PC-3 (cell line): ENCODE results near the gene AKR7A2. TPM values are rescaled to one million over a fixed set of nuclear protein-coding genes. Genes with fewer than 3 reads are reported as not detected.
A peak's percentile ranks its signal among the peaks of the same experiment; 100 is the strongest.

Experiments
- ATAC-seq: fragments of 200-7000 bp; cut with Tn5 transposase; 2 replicates; pipeline ENCODE4 v1.9.1; 2020; ENCODE audit warnings: mild to moderate bottlenecking, moderate library complexity
- BruUV-seq: library from RNA; stranded (reverse); fragments of 400-500 nt; replicated peaks from 2 replicates; lab custom pipeline; 2021; lab: Mats Ljungman, UMichigan
- CTCF ChIA-PET: fragments of 300-600 bp; sonication (Branson Sonifier 250); formaldehyde crosslinking; loops from one replicate; lab custom pipeline; 2022; ENCODE audit warnings: antibody characterized with exemption; lab: Charles Lee
- POLR2A ChIA-PET: fragments of 300-600 bp; sonication (Branson Sonifier 250); formaldehyde crosslinking; loops from one replicate; lab custom pipeline; 2022; ENCODE audit warnings: antibody characterized with exemption; ENCODE audit not compliant: unreplicated experiment; lab: Charles Lee
- DNase-seq: peaks from one replicate; pipeline ENCODE4 v3.0.0-alpha.2; 2015
- H2AFZ ChIP-seq: fragments of 300-600 bp; sonication (generic); 2 replicates; pipeline ENCODE4 v1.6.0; 2016; ENCODE audit warnings: antibody characterized with exemption, low read length
- H3F3A ChIP-seq: fragments of 300-600 bp; sonication (generic); one replicate; pipeline ENCODE4 v1.6.0; 2017; ENCODE audit warnings: antibody characterized with exemption, low read length, control low read depth, mild to moderate bottlenecking; ENCODE audit not compliant: unreplicated experiment
- H3K27ac ChIP-seq: fragments of 300-600 bp; sonication (generic); 2 replicates; pipeline ENCODE4 v1.5.1; 2016; ENCODE audit warnings: mild to moderate bottlenecking, low read length
- H3K27me3 ChIP-seq: fragments of 300-600 bp; sonication (generic); 2 replicates; pipeline ENCODE4 v1.6.1; 2016; ENCODE audit warnings: low read length, mixed read lengths
- H3K36me3 ChIP-seq: fragments of 300-600 bp; sonication (generic); 2 replicates; pipeline ENCODE4 v1.6.1; 2016; ENCODE audit warnings: low read depth, mixed run types, low read length, mixed read lengths
- H3K4me1 ChIP-seq: fragments of 300-600 bp; sonication (generic); 2 replicates; pipeline ENCODE4 v1.5.1; 2016; ENCODE audit warnings: low read length; ENCODE audit not compliant: insufficient read depth
- H3K4me2 ChIP-seq: fragments of 300-600 bp; sonication (generic); 2 replicates; pipeline ENCODE4 v1.6.0; 2016; ENCODE audit warnings: low read length
- H3K4me3 ChIP-seq: fragments of 300-600 bp; sonication (generic); 2 replicates; pipeline ENCODE4 v1.5.1; 2016; ENCODE audit warnings: mild to moderate bottlenecking, low read length, mixed read lengths
- H3K79me2 ChIP-seq: fragments of 300-600 bp; sonication (generic); 2 replicates; pipeline ENCODE4 v1.6.1; 2017; ENCODE audit warnings: low read length, mixed read lengths
- H3K9ac ChIP-seq: fragments of 300-600 bp; sonication (generic); 2 replicates; pipeline ENCODE4 v1.6.0; 2016; ENCODE audit warnings: mild to moderate bottlenecking, low read length
- H3K9me2 ChIP-seq: fragments of 300-600 bp; sonication (generic); replicated peaks from 2 replicates; pipeline ENCODE4 v1.6.1; 2016; ENCODE audit warnings: mixed run types, low read length, mixed read lengths
- H3K9me3 ChIP-seq: fragments of 300-600 bp; sonication (generic); 2 replicates; pipeline ENCODE4 v1.6.1; 2016; ENCODE audit warnings: low read length, mixed read lengths
- H4K20me1 ChIP-seq: fragments of 300-600 bp; sonication (generic); 2 replicates; pipeline ENCODE4 v1.6.1; 2016; ENCODE audit warnings: low read length, mixed read lengths
- EZH2 ChIP-seq: fragments of 300-600 bp; sonication (generic); IDR thresholded peaks from one replicate; pipeline ENCODE4 v1.6.1; 2017; ENCODE audit warnings: antibody characterized with exemption, mild to moderate bottlenecking, low read length; ENCODE audit not compliant: unreplicated experiment
- EZH2phosphoT487 ChIP-seq: fragments of 300-600 bp; sonication (generic); IDR thresholded peaks from 2 replicates; pipeline ENCODE4 v1.6.1; 2018; ENCODE audit warnings: mild to moderate bottlenecking, antibody characterized with exemption, low read length, borderline replicate concordance
- intact Hi-C: fragments of 100-400 bp; cut with micrococcal nuclease; formaldehyde crosslinking; loops from 2 replicates; pipeline ENCODE4 v1.9.0; 2023
- total RNA-seq: library from RNA; depleted of rRNA; stranded (reverse); fragments of >200 nt; gene quantifications from 2 replicates; pipeline ENCODE4 v1.2.3, GENCODE V29; 2014
- TF ChIP-seq, protein P1 (sequence below): fragments of 300-600 bp; sonication (generic); conservative IDR thresholded peaks from 2 replicates; pipeline ENCODE4 v1.5.1; 2017; ENCODE audit warnings: antibody characterized with exemption, low read depth, mild to moderate bottlenecking, low read length

The AKR7A2 gene
- total RNA-seq, 1 experiment from 2014 or later = 63.3 TPM

DNA sequence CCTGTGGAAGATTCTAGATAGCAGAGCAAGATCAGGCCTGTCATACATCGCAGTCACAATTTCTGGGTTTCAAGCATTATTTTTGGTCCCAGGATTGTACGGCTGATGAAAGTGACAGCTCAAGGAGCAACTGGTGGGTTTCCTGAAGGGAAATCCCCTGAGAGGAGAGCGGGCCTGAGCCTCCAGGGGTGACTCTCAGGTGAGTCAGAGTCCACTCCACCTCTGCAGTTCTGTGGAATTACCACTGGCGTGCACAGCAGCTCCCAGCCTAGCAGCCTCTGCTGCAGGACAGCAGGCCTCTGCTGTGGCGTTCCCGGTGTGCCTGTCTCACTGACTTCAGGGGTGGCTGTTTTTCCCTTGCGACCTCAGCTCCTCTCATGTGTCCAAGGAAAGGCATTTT lies 24.6 kb upstream of the AKR7A2 start:
- H3K79me2 ChIP-seq = no peaks in the 10 kb centered on the region
- no peak overlapping the region for H2AFZ ChIP-seq
- peak overlapping the region; percentile 66 for H3K4me2 ChIP-seq
- no peaks in the 10 kb centered on the region for H3K9me2 ChIP-seq
- no peak overlapping the region; the same call in 1 of the 2 replicates for H3K4me3 ChIP-seq
- H3K27me3 ChIP-seq = no peaks in the 10 kb centered on the region
- TF ChIP-seq, protein P1, sequence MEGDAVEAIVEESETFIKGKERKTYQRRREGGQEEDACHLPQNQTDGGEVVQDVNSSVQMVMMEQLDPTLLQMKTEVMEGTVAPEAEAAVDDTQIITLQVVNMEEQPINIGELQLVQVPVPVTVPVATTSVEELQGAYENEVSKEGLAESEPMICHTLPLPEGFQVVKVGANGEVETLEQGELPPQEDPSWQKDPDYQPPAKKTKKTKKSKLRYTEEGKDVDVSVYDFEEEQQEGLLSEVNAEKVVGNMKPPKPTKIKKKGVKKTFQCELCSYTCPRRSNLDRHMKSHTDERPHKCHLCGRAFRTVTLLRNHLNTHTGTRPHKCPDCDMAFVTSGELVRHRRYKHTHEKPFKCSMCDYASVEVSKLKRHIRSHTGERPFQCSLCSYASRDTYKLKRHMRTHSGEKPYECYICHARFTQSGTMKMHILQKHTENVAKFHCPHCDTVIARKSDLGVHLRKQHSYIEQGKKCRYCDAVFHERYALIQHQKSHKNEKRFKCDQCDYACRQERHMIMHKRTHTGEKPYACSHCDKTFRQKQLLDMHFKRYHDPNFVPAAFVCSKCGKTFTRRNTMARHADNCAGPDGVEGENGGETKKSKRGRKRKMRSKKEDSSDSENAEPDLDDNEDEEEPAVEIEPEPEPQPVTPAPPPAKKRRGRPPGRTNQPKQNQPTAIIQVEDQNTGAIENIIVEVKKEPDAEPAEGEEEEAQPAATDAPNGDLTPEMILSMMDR = no peak
- TF ChIP-seq EZH2phosphoT487 (no peak), EZH2 (no peak)
- CTCF ChIA-PET = no interaction called here
- H3K9me3 ChIP-seq = no peaks in the 10 kb centered on the region
- no TSS peak for BruUV-seq
- H4K20me1 ChIP-seq = no peaks in the 10 kb centered on the region
- POLR2A ChIA-PET = no interaction called here
- H3F3A ChIP-seq = no peaks in the 10 kb centered on the region
- peak overlapping the region; percentile 63 for H3K27ac ChIP-seq
- peaks cover 29% of the 10 kb centered on the region for H3K4me1 ChIP-seq
- DNase-seq (peak; percentile 81), ATAC-seq (peak; percentile 86)
- peak overlapping the region; percentile 21; the same call in 1 of the 2 replicates for H3K9ac ChIP-seq
- peaks cover 6% of the 10 kb centered on the region; the same call in 1 of the 2 replicates for H3K36me3 ChIP-seq
- intact Hi-C loops = no loop called here

DNA sequence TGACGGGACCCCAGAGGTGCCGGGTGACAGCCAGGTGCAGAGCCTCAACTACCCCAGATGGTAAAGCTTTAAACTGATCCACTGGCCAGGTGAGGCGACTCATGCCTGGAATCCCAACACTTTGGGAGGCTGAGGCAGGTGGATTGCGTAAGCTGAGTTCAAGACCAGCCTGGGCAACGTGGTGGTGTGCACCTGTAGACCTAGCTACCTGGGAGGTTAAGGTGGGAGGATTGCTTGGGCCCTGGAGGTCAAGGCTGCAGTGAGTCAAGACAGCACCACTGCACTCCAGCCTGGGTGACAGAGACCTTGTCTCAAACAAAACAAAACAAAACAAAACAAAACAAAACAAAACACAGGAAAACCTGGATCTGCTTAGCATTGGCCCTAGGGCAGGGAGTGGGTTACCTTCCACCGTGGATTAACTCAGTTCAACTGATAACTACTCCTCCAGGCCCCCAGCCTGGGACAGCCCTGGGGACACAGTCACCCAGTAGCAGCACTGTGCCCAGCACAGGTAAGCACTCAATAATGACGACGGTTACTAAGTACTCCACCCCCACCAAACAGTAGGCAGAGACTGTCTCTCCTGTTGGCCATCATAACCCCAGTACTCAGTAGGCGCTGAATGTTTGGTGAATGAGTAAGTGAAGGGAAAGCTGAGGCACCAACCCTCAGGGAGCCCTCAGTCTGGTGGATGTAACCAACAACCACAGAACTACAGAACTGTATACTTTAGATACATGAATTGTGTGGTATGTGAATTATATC lies 21.8 kb upstream of the AKR7A2 start:
- Histone ChIP-seq H3F3A (no peaks in the 10 kb centered on the region), H3K4me3 (no peak overlapping the region), H3K9me2 (no peaks in the 10 kb centered on the region), H2AFZ (no peak overlapping the region), H3K36me3 (no peaks in the 10 kb centered on the region), H3K9me3 (no peaks in the 10 kb centered on the region), H3K9ac (no peak overlapping the region), H4K20me1 (no peaks in the 10 kb centered on the region), H3K79me2 (no peaks in the 10 kb centered on the region), H3K27me3 (no peaks in the 10 kb centered on the region), H3K4me2 (no peak overlapping the region), H3K27ac (no peak overlapping the region), H3K4me1 (peaks cover 29% of the 10 kb centered on the region)
- TF ChIP-seq, protein P1 = no peak
- TF ChIP-seq EZH2 = no peak
- no peak for ATAC-seq
- ChIA-PET POLR2A (no interaction called here), CTCF (no interaction called here)
- DNase-seq = peak; percentile 27
- BruUV-seq = no TSS peak
- intact Hi-C loops = no loop called here

DNA sequence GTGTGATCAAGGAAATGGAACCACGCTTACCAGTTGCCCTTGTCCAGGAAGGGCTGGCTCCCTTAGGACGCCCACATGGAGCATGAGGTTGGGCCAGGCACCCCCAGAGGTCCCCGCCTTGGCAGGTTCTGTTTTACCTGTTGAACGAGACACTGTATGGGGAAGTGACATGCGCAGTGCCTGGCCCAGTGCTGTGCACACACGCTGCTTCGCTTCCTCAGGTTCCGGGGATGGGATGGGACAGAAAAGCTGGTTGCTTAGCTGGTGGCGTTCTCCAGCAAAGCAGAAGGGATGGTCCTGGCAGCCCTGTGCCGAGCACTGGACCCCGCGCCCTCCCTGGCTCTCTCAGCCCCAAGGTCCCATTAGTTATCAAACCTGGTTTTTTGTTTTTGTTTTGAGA lies 20.9 kb upstream of the AKR7A2 start:
- no peak overlapping the region for H3K4me3 ChIP-seq
- intact Hi-C loops = no loop called here
- ATAC-seq = no peak
- BruUV-seq = no TSS peak
- H3K9ac ChIP-seq = no peak overlapping the region
- H3K27ac ChIP-seq = no peak overlapping the region
- TF ChIP-seq EZH2 (no peak), EZH2phosphoT487 (no peak)
- TF ChIP-seq, protein P1 = no peak
- no peaks in the 10 kb centered on the region for H3F3A ChIP-seq
- POLR2A ChIA-PET = no interaction called here
- DNase-seq = no peak
- H3K79me2 ChIP-seq = no peaks in the 10 kb centered on the region
- no peak overlapping the region for H2AFZ ChIP-seq
- H3K9me3 ChIP-seq = no peaks in the 10 kb centered on the region
- CTCF ChIA-PET = no interaction called here
- H3K36me3 ChIP-seq = no peaks in the 10 kb centered on the region
- no peaks in the 10 kb centered on the region for H3K27me3 ChIP-seq
- H3K4me2 ChIP-seq = no peak overlapping the region
- H4K20me1 ChIP-seq = no peaks in the 10 kb centered on the region
- H3K4me1 ChIP-seq = peaks cover 24% of the 10 kb centered on the region
- no peaks in the 10 kb centered on the region for H3K9me2 ChIP-seq
